NCI-H526 (cell line): ENCODE measurements around the gene RBP3.
"Not testable (repeated sequence)": the region's sequence is repeated elsewhere in the genome, so short reads cannot be mapped to it uniquely, and the experiment has no call there.

Experiments
- DNase-seq, 2 experiments: peaks; one replicate each; lab custom pipeline; 2025; lab: John Stamatoyannopoulos, UW

The RBP3 gene

DNA sequence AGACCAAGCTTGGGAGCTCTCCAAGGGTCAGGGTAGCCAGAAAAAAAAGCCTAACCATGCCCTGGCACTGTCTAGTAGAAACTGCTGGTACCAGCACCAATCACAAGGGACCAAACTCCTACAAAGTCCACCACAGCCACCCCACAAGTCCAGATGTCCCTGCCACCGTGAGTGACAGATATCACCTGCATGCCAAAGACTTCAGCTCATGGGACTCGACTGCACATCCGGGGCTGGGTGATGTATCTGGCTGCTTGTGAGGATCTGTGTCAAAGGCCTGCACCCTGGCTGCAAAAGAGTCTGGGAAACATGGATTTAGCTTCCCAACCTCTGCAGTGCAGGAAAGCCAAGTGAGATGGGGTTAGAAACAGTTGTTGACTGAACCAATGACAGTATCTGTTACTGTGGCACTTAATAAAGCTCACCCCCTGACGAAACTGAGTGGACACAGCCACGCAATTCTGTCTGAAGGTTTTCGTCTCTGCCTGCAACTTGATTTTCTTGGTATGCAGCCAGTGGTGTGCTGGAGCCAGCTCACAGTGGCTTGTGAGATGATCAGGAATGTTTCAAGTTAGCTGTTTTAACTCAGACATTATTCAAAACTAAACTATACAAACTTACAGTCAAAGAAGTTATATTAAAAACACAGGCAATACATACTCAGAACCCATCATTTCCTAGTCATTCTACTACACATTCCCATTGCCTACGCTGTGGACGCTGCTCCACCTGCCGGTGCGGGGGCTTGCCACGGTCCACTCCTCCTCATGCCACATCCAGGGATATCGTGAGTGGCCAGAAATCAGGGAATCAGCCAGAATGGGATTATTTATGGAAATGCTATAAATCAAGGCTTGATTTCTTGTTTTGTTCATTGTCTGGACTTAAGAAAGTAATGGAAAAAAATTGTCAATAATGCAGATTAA lies 26.7 kb downstream of the RBP3 start:
- DNase-seq = no peak

GRCh38 chr10:47376522-47377220 lies 28.5 kb downstream of the RBP3 start:
- no peak for DNase-seq

DNA sequence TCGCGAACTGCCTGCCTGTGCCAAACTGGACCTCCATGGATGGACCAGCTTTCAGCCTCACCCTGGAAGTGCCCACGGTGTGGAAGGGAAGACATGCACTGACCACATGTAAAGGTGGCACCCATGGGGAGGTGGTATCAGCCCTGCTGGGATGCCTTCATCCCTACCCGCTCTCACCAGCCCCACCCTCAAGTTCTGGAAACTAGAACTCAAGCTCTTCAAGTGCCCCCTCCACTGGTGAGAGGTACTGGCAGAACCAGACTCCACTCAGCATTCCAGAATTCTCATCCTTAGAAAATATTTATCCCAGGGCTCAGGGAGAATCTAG lies 30.0 kb downstream of the RBP3 start:
- no peak for DNase-seq

DNA sequence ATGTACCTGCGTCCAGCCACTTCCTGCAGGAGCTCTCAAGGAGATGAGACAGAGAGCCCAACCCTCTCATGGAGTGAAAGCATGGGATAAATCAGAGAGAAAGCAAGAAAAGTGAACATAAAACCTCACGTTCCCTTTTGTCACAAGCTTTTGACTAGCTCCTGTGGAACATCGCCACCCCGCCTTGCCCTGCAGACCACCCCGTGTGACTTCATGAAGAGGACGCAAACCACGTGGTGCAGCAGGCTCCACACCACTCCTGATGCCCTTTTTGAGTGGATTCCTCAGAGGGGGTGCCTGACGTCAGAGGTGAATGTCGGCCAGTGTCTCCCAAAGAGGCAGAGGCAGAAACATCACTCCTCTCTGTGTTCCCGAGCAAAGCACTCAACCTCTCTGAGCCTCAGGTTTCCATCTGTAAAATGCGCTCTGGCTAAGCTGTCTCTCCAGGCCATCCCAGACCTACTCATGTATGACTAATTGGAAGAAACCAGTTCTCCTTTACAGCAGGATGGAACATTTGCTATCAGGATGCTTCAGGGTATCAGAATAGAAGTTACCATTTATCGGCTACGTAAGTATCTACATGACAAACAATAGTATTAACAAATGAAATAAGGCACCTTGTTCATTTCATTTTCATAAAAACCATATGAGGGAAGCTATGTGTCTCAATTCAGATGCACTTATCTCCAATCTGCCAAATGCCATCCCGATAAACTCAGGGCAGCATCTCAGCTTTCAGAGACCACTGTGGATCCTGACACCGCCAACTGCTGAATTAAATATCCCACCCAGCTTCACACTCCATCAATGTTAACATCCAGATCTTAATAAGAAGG lies 30.7 kb downstream of the RBP3 start:
- DNase-seq = peak in 1 of 2 experiments; percentile 10

DNA sequence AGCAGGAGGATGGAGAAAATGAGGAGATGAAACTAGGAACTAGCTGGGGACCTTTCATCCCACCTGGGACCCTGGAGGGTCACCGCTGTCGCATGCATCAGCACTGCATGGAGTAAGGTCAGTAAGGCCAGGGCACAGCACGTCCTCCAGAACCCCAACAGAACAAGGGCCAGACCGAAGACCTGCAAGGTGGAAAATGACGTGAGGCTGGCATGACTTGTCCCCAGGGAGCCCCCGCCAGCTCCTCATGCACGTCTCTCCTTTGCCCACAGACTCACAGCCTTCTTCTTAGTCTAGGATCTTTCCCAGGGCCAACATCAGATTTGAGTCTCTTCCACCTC lies 31.3 kb downstream of the RBP3 start:
- DNase-seq = no peak

- no peak for DNase-seq
These were observed 31.7 kb downstream of the RBP3 start for GRCh38 chr10:47379901-47380300.

GRCh38 chr10:47380341-47381102 lies 32.4 kb downstream of the RBP3 start:
- no peak for DNase-seq

DNA sequence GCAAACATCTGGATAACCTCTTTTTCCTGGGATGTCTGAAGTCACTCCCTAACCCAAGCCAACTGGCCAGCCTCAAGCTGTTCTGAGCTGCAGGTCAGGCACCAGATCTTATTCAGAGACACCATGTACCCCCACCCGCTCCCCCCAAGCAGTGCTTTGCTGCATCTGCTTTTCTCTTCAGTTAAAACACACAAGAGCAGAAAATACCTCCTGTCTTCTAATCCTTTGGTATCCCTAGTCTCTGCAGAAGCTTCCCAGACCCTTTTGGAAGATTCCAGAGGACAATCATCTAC lies 32.9 kb downstream of the RBP3 start:
- no peak for DNase-seq

- no peak for DNase-seq
These were observed 33.5 kb downstream of the RBP3 start for GRCh38 chr10:47381427-47382379.

DNA sequence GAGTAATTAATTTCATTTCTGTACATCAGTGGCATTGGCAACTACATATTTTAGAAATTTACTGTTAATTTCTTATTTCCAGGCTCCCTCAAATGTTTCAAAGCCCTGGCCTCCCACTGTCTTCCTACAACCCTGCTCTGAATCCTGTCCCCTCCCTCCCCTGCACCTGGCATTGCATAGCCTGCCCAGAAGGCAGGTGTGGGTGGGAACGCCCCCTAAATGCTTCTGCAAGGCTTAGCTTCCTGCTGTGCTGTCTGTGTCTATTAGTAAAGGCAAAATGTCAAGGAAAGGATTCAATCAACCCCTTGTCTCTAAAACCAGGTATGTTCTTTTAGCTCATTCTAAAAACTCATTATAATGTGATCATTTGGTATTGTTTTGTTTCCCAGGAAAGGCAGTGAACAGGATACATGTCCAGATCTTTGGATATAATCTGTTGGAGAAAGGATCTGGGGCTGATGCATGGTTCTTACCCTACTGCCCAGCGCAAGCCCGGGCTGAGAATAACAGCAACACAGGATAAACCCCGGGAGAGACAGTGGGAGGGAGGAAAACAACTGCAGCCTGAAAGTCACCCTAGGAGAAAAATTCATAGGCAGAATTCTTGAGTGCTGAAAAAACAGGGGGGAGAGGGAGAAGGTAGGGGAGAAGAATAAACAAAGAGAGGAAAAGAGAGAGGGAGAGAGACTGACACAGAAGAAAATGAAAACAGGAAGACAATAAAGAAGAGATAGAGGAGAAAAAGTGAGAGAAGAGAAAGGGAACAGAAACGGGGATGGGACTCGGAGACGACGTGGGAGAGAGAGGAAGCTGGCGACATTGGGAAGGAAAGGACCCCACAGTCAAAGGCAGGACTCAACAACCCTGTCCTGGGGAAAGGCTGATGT lies 35.3 kb downstream of the RBP3 start:
- peak; percentile 65 to 75 for DNase-seq

GRCh38 chr10:47384148-47384921 lies 36.2 kb downstream of the RBP3 start, which contains the start of gene ZNF488:
ZNF488 (minus strand) TSS chr10:47384293; CDS start chr10:47368829, 15,464 bp downstream.
- DNase-seq = peak; percentile 28 to 84

DNA sequence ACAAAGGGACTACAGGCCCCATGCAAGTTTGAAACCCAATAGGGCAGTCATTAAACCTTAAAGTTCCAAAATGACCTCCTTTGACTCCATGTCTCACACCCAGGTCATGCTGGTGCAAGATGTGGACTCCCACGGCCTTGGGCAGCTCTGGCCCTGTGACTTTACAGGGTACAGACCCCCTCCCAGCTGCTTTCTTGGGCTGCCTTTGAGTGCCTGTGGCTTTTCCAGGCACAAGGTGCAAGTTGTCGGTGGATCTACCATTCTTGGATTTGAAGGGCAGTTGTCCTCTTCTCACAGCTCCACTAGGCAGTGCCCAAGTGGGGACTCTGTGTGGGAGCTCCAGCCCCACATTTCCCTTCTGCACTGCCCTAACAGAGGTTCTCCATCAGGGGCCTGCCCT lies 37.9 kb downstream of the RBP3 start:
- DNase-seq = not testable (repeated sequence)

DNA sequence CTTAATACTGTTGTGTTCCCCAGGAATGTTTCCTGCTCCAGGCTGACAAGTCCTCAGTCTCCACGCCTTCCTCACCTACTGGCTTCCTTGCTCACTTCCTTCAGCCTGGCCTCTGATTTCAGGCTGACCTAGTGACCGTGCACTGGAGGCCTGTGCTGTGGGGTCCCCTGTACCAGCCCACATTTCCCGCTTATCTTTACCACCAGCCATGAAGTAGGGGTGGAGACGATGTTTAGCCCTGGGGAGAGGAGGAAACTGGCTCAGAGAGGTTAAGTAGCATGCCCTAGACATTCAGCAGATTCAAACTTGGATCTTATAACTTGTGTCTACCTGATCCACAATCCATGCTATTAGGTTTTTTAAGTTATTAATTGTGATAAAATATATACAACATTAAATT lies 40.7 kb downstream of the RBP3 start:
- no peak for DNase-seq

GRCh38 chr10:47389619-47390018 lies 41.5 kb downstream of the RBP3 start:
- DNase-seq = no peak

DNA sequence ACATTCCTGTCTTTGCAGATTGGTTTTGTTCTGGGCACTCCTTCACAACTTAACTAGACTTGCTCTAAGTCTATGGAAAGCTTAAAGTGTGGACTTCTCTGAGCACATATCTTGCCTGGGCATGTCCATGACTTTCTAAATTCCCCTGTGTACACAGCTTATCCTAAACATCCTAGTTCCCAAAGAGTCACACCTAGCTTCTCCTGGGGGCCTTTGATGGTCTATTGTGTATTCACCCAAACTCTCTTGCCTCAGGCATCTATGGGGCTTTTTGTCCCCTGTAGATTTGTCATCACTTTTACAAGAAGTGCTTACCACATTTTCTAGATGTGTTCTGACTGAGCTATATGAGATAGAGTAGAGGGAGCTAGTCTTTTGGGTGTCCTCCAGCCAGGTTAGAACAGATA lies 48.2 kb downstream of the RBP3 start:
- DNase-seq = no peak

GRCh38 chr10:47397256-47397655 lies 49.1 kb downstream of the RBP3 start:
- no peak for DNase-seq

GRCh38 chr10:47400251-47400650 lies 52.1 kb downstream of the RBP3 start:
- DNase-seq = no peak

DNA sequence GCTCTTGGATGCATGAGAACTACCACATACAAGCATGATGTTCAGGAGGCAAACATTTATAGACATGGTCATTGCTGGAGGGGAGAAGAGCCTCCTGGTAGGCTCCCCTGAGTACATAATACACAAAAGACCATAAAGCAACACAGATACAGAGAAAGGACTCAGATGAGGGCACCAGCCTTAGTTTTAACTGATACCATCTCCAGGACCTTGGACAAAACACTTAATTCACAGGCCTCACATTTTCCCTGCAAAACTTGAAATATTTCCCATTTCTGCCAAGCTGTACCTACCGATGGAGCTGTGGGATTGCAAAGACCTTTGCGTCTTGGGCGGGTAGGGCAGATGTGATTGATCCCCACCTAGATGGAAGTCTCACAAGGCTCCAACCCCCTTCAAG lies 52.6 kb downstream of the RBP3 start:
- no peak for DNase-seq

- no peak for DNase-seq
These were observed 53.0 kb downstream of the RBP3 start for GRCh38 chr10:47401210-47401609.
